Mesodermal cell (in vitro differentiated cells): ENCODE measurements around the gene PLD1.

ENCODE experiments used
- H3K27ac ChIP-seq: 2 replicates; pipeline ENCODE4 v1.7.0; 2013; ENCODE audit warnings: mild to moderate bottlenecking, low read depth, low read length, moderate library complexity; ENCODE audit not compliant: severe bottlenecking
- H3K36me3 ChIP-seq: 2 replicates; pipeline ENCODE4 v1.7.1; 2013; ENCODE audit warnings: mild to moderate bottlenecking, low read length, moderate library complexity; ENCODE audit not compliant: control insufficient read depth, insufficient read depth
- H3K4me1 ChIP-seq: one replicate; pipeline ENCODE4 v1.7.1; 2013; ENCODE audit warnings: mild to moderate bottlenecking, low read length; ENCODE audit not compliant: insufficient read depth, control insufficient read depth, poor library complexity, severe bottlenecking
- H3K4me3 ChIP-seq: 2 replicates; pipeline ENCODE4 v1.7.0; 2013; ENCODE audit warnings: low read length, control low read depth, mild to moderate bottlenecking; ENCODE audit not compliant: insufficient read depth, poor library complexity, severe bottlenecking; ENCODE audit errors: extremely low read depth
- H3K9me3 ChIP-seq: 2 replicates; pipeline ENCODE4 v1.7.1; 2013; ENCODE audit warnings: mild to moderate bottlenecking, low read length, moderate library complexity; ENCODE audit not compliant: control insufficient read depth
- WGBS, 2 experiments: methylation state at CpG; one replicate each; pipeline ENCODE4 v1.1.5; 2013; ENCODE audit warnings: missing lambda C conversion rate in 2 of 2; ENCODE audit not compliant: insufficient coverage in 2 of 2; 5-methylcytosine and 5-hydroxymethylcytosine counted together

PLD1 gene

DNA sequence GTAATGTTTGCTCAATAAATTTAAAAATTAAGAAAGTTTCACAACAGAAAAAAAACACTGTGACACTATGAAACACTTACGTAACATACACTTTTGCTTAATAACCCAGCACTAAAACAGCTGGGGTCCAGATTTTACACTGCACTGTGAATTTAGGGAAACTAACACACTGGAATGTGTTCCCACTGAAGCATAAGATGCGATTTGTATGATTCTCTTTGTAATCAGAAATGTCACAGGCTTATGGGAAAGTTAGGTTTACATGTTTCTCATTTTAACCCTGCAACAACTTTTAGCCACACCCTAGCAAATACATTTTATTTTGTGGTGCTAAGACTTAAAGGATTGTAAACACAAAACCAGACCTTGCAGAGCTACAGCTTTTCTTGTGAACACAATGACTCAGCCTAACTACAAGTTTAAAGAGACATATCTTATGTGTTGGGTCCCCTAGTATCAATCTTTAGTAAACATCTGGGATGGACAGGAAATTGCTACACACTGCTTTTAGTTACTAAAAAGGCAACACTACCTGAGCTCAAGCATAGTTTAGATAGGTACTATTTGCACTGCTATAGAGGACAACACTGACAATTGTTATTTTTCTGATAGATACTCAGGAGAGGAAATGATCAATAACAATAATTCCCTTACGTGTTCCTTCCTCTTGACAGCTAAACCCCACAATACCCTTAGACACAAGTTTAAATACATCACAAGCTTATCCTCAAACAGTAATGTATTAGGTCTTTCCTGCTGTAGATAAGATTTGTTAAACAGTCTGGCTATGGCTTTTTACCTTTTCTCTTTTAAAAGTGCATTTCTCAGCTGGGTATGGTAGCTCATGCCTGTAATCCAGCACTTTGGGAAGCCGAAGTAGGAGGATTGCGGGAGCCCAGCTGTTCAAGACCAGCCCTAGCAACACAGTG lies 3.8 kb downstream of the PLD1 start:
- no peaks in the 10 kb centered on the region for H3K9me3 ChIP-seq
- 83 to 94% methylated on average over 1 to 3 of the region's 5 CpGs for WGBS, 2 experiments
- H3K27ac ChIP-seq: peak overlapping the region; percentile 85
- H3K36me3 ChIP-seq: no peaks in the 10 kb centered on the region
- peaks cover 32% of the 10 kb centered on the region for H3K4me1 ChIP-seq
- no peak overlapping the region for H3K4me3 ChIP-seq

DNA sequence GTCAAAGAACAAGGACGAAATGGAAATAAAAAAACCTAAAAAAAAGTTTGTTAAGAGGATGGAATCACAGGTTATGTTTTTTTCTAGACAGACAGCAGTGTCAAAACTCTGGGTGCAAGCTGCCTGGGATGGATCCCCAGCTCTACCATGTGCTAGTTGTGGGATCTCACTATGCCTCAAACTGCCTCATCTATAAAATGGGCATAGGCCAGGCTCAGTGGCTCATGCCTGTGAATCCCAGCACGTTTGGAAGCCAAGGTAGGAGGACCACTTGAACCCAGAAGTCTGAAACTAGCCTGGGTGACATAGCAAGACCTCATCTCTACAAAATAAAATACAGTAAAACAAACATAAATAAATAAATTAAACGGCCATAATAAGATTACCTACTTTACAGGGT lies 4.6 kb downstream of the PLD1 start:
- H3K27ac ChIP-seq: no peak overlapping the region
- WGBS, 2 experiments: 91 to 100% methylated on average over 1 of the region's 3 CpGs

DNA sequence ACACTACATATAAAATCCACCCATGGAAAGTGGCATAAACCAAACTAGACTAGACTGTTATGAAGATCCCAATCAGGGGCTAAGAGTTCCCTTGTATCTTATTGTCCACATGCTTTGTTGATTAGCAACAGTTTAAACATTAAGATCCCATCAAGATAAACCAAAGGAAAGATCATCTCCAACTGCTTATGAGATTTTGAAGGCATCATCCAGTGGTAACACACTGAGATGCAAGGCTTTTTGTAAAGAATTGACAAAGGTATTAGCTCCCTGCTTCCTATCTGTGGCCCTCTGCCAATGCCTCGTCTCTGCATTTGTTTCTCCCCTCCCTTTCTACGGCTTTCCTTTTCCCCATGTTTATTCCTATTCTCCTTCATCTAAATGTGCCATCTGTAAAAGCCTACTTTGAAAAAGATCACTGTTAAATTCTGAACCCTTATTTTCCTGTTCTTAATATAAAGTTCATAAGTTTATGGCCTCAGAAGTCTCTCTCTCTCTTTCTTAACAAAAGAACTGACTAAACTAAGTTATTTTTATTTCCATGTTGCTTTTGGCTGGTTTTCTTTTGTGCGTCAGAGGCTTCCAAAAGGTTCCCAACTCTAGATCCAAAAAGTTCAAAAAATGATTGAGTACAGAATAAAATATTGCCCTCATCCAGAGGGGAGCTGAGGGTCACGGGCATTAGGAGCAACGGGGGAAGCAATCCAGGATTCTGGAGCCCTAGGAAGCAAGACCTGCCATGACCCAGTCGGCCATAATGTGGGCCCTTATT lies 5.5 kb downstream of the PLD1 start:
- 95 to 100% methylated on average over 5 of the region's 6 CpGs for WGBS, 2 experiments
- H3K4me3 ChIP-seq: no peak overlapping the region
- no peaks in the 10 kb centered on the region for H3K9me3 ChIP-seq
- H3K27ac ChIP-seq: no peak overlapping the region
- no peaks in the 10 kb centered on the region for H3K36me3 ChIP-seq
- peaks cover 25% of the 10 kb centered on the region for H3K4me1 ChIP-seq

More for the DNA sequence above, 4.6 kb downstream of the PLD1 start:
- no peaks in the 10 kb centered on the region for H3K36me3 ChIP-seq
- H3K9me3 ChIP-seq: no peaks in the 10 kb centered on the region
- H3K4me1 ChIP-seq: peaks cover 26% of the 10 kb centered on the region
- no peak overlapping the region for H3K4me3 ChIP-seq

GRCh38 chr3:171803044-171803443 lies 7.2 kb downstream of the PLD1 start:
- no peaks in the 10 kb centered on the region for H3K36me3 ChIP-seq
- H3K9me3 ChIP-seq: no peaks in the 10 kb centered on the region
- peaks cover 19% of the 10 kb centered on the region for H3K4me1 ChIP-seq
- WGBS, 2 experiments: 83 to 100% methylated on average over 2 of the region's 4 CpGs
- no peak overlapping the region for H3K27ac ChIP-seq
- H3K4me3 ChIP-seq: no peak overlapping the region

- Histone ChIP-seq H3K4me1 (peaks cover 21% of the 10 kb centered on the region), H3K9me3 (no peaks in the 10 kb centered on the region), H3K36me3 (no peaks in the 10 kb centered on the region), H3K4me3 (no peak overlapping the region), H3K27ac (no peak overlapping the region)
- WGBS, 2 experiments: 92 to 100% methylated on average over 2 to 3 of the region's 3 CpGs
Observed at GRCh38 chr3:171802590-171802956, 7.7 kb downstream of the PLD1 start.

DNA sequence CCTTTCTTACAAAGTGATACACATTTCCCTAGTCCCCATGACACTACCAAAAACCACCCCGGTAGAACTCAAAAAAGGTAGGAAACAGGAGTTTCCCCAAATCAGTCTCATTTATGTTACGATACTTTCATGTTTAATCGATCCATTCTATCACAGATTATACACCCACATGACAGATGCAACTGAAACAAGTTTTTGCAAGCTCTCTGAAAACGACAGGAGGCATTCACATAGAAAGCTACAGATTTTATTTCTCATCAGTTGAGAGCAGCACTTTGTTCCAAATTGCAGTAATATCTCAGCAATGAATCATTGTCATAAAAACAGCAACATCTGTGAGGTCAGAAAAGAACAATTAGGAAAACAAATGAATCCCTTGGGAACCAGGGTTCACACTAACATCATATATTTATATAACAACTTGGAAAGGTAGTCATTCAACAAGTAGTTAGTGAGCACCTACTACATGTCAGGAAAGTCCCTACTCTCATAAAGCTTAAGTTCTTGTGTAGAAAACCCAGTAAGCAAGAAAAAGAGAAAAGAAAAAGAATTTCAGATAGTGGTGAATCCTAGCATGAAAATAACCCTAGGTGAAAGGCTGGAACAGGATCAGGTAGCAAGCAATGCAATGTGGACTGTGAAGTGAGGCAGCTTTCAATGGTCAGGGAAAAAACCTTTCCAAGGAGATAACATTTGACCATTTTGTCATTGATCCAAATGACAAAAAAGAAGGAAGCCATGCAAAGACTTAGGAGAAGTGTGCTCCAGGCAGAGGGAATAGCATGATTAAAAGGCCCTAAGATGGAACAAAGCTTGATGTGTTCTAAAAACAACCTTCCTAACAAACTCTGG lies 8.3 kb downstream of the PLD1 start:
- Histone ChIP-seq H3K9me3 (no peaks in the 10 kb centered on the region), H3K36me3 (no peaks in the 10 kb centered on the region), H3K27ac (no peak overlapping the region), H3K4me3 (no peak overlapping the region), H3K4me1 (peaks cover 21% of the 10 kb centered on the region)
- WGBS, 2 experiments: 90 to 92% methylated on average over 3 to 4 of the region's 4 CpGs

- Histone ChIP-seq H3K4me1 (peaks cover 4% of the 10 kb centered on the region), H3K27ac (no peak overlapping the region), H3K4me3 (no peak overlapping the region), H3K9me3 (no peaks in the 10 kb centered on the region), H3K36me3 (no peaks in the 10 kb centered on the region)
- WGBS, 2 experiments: no CpG with 5 or more reads among the region's 1 CpG
Observed at GRCh38 chr3:171799501-171799900, 10.8 kb downstream of the PLD1 start.

DNA sequence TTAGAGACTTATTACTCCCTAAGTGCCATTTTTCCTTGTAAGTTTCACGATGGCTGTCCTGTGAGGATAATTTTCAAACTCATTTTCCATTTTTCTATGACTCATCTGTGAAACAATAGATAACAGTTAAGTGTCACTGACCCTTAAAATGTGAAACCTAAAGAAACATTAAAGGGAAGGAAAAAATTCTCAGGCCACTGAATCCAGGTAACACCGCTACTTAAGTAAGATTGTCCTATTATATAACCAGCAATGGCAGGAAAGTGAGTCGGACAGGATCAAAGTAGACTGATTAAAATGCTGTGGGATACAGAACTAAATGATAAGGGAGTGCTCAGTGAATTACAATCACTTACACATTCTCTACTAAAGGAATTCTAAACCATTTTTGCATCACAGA lies 12.4 kb downstream of the PLD1 start:
- Histone ChIP-seq H3K27ac (no peak overlapping the region), H3K9me3 (no peaks in the 10 kb centered on the region), H3K4me1 (peaks cover 5% of the 10 kb centered on the region), H3K4me3 (no peak overlapping the region), H3K36me3 (no peaks in the 10 kb centered on the region)
- no CpG with 5 or more reads among the region's 3 CpGs for WGBS, 2 experiments

- 22 to 57% methylated on average over 1 of the region's 1 CpG for WGBS, 2 experiments
- no peak overlapping the region for H3K4me3 ChIP-seq
- no peak overlapping the region for H3K27ac ChIP-seq
- no peaks in the 10 kb centered on the region for H3K9me3 ChIP-seq
- H3K4me1 ChIP-seq: peaks cover 11% of the 10 kb centered on the region
- no peaks in the 10 kb centered on the region for H3K36me3 ChIP-seq
Observed at GRCh38 chr3:171797265-171797679, 13.0 kb downstream of the PLD1 start.

DNA sequence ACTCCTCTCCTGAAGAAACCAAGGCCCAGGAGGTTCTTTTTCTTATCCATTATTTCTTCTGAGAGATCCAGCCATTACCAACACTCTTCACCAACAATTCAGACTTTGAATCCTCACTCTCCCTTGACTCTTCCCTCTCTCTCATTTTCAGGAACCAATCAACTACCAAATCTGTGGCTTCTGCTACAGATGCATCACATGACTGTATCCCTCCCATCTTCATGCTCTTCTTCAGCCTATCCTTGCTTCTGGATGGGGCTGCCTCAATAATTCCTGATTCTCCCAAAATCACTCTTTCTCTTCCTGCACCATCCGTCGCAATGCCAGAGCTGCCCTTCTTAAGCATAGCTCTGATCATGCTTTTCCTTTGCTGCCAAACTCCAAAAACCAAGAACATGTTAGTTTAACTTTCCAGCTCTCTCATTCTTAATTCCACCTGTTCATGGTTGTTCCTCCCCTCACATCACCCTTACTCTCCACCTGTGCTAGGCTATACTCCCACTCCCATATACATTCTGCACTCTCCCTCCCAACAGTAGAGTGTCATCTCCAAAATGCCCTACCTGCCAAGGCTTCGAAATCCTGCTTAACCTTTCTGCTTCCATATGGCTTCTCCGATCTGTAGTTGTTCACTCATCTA lies 13.5 kb downstream of the PLD1 start:
- no peaks in the 10 kb centered on the region for H3K36me3 ChIP-seq
- no peak overlapping the region for H3K27ac ChIP-seq
- H3K4me1 ChIP-seq: peaks cover 17% of the 10 kb centered on the region
- WGBS, 2 experiments: 97 to 98% methylated on average over 4 of the region's 4 CpGs
- H3K9me3 ChIP-seq: no peaks in the 10 kb centered on the region
- no peak overlapping the region for H3K4me3 ChIP-seq
